ENCODE data around the gene DISC1.
"Not testable (repeated sequence)": the region's sequence is repeated elsewhere in the genome, so short reads cannot be mapped to it uniquely, and the experiment has no call there.

Gene DISC1

DNA sequence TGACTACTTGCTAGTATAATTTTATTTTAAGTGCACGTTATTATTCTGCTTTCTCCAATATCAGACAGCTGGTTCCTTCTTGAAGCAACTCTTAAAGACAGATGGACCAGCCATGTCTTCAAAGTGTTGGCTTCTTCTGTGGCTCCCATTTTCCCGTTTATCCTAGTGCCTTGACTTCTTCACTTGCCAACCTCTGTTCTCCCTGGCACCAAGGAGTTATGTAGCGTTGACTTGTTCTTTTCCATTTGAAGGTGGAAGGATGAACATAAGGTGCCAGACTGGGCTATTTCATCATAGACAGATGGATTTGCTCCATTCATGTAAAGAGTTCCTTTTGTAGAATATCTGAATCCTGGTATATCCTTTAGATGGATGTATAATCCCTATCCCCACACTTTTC, 260.6 kb downstream of the DISC1 start:
- no peak for DNase-seq (ENCODE audit: low read depth, low spot score)

DNA sequence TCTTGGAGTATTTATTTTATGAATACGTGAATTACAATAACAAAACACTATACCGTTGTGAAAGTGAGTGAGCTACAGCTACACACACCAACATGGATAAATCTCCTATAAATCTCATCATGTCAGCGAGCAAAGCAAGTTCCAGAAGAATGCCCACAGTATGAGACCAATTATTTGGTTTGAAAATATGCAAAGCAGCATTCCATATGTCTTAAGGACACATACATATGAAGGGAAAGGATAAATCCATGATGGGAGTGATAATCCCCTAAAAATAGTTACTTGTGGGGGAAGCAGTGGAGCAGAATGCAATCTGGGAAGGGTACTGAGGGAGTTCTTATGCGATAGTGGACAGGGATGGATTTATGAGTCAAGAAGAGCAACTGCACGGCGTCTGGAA, 261.3 kb downstream of the DISC1 start:
- DNase-seq (ENCODE audit: low read depth, low spot score): no peak

DNA sequence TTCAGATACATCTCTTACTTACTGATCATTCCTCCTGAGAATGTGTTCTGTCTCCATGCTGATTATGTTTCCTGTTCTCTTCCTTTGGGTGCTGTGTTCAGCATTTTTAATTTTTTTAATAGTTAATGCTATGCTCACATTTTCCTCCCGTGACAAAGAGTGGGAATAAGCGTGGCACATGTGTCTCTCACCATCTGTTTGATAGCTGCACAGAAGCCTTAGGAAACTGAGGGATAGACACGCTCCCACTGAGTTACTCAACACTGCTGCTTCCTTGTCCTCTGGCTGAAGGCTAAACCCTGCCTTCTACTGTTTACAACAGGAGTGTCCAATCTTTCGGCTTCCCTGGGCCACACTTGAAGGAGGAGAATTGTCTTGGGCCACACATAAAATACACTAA, 264.2 kb downstream of the DISC1 start:
- no peak for DNase-seq (ENCODE audit: low read depth, low spot score)

DNA sequence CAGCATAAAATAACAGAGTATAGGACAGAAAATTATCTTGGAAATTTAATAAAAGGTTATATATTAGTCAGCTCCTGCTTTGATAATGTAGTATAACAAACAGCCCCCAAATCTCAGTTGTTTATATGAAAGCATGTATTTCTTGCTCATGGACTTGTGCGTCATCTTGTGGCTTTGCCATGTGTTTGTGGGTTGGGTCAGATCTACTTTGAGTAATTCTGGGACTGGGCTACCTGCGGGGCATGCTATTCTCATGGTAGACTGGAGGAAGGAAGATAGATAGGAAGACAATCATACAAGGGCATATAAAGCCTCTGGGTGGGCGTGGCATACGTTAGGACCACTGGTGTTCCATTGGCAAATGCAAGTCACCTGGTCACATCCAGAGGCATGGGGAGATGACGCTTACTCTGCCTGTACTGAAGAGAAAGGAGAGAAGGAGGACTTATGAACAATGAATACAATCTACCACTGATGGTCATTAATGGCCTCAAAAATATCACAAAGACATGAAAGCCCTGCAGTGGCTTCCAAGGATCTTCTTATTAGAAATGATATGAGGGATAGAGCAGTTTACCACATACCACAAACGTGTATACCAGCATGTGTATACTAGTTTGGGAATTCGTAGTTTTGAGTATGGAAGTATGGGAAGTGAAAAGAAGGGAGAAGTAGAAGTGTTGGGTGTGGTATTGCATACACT, 267.0 kb downstream of the DISC1 start:
- DNase-seq (ENCODE audit: low read depth, low spot score): no peak

DNA sequence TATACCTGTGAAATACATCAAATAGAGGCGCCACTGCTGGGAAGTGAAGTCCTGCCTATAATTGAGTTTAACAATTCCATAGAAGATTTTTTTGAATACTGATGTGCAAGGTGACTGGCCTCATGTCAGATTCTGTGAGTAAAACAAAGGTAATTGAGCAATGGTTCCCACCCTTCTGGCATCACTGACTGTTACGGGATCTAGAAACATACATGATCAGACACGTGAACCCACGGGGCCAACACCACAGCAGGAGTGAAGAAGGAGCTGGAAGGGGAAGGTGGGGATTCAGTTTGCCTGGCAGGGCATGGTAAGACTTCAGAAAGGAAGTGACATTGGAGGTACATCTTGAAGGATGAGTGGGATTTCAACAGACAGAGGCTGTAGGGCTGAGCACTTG, 270.2 kb downstream of the DISC1 start:
- no peak for DNase-seq (ENCODE audit: low read depth, low spot score)

DNA sequence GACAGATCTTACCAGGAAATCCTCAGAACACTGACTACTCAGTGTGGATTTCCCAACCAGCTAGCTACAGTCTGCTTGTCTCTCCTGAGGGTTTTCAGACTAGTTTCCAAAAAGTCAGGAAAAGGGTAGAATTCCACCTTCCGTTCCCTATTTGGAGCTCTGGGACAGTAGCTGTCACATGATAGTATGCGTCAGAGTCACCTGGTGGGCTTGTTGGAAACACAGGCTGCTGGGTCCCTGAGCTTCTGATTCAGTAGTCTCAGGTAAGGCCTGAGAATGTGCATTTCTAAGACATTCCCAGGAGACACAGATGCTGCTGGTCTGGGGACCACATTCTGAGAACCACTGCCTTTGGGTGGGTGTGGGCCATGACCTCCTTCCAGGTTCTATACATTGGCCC, 272.5 kb downstream of the DISC1 start:
- no peak for DNase-seq (ENCODE audit: low read depth, low spot score)

DNA sequence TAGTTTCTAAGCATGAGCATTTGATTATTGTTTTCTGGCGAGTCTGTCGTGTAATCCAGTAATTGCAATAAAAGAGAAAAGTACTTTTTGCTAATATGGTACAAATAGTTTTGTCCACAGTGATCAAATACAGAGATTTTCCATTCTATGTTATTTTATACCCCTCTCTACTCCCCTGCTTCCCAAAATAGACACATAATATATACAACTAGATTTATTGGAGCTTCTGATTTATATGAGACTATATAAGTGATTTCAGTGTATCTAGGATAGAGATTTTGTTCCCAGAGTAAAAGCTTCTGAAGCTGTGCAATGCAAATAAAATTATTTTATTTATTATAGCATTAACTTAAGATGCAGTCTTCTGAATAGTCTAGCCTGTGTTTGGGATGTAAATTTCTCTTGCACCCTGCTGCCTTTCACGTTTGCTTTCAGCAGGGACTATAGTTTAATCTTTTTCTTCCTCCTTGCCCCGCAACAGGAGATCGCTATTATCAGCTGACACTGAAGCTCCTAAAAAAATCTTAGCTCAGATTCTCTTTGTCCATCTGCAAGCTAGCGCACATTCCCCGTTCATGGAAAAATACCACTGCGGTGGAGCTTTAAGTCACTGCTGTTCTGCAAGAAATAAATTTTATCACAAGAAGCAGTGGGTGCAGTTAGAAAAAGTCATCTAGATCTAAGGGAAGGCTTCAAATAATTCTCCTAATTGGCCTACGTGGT, 273.3 kb downstream of the DISC1 start:
- DNase-seq (ENCODE audit: low read depth, low spot score): no peak

DNA sequence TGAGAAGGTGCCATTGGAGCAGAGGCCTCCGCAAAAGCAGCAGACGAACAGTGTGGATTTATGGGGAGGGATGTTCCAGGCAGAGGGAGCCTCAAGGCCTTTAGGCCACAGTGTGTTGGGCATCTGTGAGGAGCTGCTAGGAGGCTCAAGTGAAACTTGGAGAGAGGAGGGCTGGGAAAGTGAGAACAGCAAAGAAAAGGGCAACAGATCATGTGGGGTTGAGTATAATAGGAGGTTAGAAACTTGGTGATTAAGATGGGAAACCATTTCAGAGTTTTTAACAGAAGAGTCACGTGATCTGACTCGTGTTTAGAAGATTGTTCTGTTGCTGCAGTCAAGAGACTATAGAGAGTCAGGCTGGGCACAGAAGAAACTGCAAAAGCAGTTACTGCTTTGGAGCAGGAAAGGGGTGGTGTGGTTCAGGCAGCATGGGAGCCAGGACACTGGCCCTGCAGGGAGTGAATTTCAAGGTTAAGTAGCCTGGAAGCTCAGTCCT, 277.0 kb downstream of the DISC1 start:
- DNase-seq (ENCODE audit: low read depth, low spot score): no peak

DNA sequence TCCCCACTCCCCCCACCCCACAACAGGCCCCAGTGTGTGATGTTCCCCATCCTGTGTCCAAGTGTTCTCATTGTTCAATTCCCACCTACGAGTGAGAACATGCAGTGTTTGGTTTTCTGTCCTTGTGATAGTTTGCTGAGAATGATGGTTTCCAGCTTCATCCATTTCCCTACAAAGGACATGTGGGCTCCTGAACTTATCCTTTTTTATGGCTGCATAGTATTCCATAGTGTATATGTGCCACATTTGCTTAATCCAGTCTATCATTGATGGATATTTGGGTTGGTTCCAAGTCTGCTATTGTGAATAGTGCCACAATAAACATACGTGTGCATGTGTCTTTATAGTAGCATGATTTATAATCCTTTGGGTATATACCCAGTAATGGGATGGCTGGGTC, 280.7 kb downstream of the DISC1 start:
- DNase-seq (ENCODE audit: low read depth, low spot score): not testable (repeated sequence)

DNA sequence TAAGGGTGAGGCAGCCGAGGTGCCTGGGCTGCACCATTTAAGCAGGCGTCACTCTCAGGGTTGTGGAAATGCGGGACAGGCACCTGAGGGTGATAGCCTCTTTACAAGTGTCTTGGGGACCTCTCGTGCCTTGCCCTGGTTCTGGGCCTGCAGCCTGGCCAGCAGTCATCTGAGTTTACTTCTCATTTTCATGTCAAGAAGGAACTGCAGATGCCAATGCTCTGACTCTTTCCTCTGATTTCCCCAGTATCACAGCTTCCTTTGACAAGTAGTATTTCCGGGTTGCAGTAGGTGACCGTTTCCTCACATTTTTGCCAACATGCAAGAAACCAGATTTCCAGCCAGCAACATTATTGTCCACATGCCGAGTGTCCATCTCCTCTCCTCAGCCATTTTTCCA, 286.9 kb downstream of the DISC1 start:
- DNase-seq (ENCODE audit: low read depth, low spot score): no peak

DNA sequence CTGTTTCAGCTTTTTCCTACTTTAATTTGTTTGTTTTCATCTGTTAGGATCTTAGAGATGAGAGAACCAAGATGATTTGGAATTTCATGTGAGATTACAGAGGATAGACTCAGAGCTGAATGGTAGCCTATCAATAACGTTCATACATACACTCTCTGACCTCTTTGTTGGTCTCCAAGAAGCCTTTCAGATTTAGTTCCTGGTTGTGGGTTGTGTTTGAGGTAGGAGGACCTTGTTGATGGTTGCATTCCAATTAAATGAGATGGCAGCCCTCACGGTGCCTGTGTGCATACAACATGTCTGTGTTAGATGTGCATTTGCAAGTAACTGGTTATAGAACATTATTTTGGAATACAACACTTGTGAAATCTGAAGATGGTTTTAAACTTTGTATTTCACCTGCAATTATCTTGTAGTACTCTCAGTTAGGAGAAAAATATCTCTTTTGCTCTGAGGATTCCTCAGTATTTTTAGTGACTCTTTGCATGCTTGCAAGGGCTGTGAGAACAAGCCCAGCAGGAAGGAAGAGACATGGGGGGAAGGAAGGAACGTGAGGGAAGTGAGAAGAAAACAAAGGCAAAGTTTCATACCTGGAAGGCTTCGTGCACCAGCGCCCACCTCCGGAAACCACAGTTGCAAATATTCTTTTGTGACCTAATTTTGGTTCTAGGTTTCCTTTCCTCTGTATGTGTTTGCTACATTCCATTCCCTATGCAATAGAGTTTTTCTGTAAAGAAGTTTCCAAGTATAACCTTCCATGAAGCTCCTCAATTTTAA, 291.8 kb downstream of the DISC1 start:
- DNase-seq (ENCODE audit: low read depth, low spot score): no peak

DNA sequence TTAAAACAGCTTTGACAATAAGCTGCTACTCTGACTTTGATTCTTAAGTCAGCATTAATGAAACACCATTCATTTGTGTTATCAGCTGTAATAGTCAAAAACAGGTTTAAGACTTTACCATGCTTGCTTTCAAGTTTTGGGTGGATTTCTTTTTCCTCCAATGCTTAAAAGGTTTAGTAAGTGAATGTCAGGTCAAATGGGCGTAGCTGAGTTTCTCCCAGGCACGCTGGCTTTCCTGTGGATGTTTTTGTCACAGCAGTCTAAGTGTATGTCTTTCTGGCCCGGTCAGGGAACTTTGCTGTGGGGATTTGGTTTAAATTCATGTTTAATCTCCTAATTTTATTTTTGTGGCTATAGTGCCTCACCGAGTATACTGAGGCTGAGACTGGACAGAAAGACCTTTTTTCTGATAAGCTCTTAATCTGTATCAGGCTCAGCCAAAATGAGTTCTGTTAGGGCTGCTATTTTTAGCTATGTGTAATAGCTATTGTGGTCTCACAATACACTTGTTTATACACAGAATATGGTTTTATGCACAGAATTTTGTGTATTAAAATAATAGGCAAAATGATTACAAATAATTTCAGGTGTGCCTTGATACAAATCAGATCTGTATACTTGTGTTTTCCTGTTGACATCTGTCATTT, 292.8 kb downstream of the DISC1 start:
- no peak for DNase-seq (ENCODE audit: low read depth, low spot score)

DNA sequence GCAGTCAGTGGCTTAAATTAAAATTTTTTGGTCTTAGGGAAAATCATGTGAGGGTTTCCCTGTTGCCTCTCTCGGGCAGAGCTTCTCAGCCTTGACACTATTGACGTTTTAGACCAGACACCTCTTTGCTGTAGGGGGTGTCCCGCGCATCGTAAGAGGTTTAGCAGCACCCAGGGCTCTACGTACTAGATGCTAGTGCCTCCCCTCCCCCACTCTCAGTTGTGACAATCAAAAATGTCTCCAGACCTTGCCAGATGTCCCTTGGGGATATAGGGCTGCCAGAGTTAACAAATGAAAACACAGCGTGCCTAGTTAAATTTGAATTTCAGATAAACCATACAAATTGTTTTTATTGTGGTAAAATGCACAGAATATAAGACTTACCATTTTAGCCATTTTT, 293.3 kb downstream of the DISC1 start:
- no peak for DNase-seq (ENCODE audit: low read depth, low spot score)

DNA sequence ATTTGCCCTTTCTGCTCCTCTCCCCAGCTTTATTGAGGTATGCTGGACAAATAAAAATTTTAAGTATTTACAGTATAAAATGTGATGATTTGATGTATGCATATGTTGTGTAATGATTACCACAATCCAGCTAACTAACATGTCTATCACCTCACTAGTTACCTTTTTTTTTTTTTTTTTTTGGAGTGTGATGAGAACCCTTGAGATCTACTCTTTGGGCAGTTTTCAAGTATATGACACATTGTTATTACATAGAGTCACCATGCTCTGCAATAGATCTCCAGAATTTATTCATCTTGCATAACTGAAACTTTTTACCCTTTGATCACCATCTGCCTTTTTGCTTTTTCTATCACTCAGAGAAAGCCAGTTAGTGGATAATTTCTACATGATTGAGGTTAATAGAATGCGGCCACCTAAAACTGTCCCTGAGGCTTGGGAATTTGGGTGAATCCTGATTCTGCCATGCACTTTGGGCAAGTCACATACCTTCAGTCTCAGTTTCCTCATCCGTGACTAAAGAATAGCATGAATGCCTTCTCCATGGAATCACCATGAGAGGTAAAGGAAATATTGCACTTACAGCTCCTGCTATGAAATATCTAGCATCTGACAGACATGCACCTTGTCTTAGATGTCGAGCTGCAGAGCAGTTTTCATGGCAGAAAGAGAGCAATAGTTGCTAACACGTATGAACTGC, 295.2 kb downstream of the DISC1 start:
- DNase-seq (ENCODE audit: low read depth, low spot score): no peak

DNA sequence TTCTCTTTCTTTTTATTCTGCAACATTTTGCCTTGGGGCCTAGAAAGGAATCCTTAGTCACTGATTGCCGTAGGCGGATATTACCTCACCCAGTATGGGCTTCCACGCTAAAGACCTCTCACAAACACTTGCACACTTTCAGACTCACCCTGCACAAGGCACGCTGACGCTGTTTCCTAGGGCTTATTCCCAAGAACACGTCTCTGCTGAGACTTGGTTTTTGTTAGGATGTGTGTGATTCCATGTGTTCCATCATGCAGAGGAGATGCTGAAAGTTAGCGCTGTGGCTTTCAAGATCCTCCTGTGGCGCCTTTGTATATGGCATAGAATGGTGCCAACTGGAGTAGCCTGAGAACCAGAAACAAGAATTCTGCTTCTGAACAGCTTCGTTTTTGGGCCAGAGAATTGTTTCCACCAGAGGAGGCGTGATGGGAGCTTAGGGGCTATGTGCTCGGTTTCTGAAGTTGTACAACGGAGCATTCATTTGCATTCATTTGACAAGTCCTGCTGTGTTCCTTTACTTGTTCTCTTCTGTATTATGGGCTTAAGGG, 297.0 kb downstream of the DISC1 start:
- no peak for DNase-seq (ENCODE audit: low read depth, low spot score)

DNA sequence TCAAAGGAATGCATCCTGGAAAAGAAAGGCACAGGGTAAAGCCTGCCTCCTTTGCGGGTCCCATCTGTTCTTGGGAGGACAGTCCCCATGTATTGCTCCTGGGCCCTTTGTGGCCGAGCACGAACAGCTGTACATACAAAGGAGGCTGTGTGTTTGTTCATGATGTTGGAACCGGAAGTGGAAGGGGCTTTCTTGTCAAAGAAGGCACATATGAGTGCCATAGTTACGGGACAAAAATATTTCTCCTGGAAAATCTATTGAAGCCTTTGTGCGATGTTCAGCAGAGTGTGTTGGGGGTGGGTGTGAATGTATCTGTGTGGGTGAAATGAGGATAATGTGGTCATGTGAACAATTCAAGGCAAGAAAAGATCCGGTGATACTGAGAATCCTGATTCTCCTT, 297.6 kb downstream of the DISC1 start:
- no peak for DNase-seq (ENCODE audit: low read depth, low spot score)

DNA sequence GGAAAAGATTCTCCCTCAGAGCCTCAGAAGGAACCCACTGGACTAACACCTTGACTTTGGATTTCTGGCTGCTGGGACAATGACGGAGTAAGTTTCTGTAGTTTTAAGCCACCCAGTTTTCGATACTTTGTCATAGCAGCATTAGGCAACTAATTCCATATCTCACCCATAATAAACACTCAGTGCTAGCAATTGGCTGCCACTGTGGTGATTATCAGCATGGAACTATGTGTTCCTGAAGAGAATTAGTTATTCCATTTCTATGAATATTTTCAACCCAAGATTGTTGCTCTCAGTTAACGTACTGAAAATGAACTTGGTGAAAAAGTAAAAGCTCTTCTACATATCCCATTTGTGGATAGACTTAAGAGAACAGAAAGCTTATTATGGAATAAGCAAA, 299.3 kb downstream of the DISC1 start:
- DNase-seq (ENCODE audit: low read depth, low spot score): no peak

DNA sequence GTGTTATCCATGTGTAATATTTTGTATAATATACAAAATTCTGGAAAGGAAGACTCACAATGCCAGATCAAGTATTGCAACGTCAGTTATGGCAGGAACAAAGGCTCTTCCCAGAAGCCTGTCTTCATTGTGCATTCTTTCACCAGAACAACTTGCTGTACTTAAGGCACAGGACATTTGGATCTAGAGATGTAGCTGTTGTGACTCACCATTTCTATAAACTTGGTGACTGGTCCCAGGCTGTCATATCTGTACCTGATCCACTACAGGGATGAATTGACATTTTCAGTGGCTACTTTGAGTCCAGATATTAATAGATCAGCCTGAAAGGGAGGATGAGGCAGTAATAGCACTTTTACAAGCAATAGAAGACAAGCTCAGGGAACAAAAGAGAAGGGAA, 299.8 kb downstream of the DISC1 start:
- DNase-seq (ENCODE audit: low read depth, low spot score): no peak

DNA sequence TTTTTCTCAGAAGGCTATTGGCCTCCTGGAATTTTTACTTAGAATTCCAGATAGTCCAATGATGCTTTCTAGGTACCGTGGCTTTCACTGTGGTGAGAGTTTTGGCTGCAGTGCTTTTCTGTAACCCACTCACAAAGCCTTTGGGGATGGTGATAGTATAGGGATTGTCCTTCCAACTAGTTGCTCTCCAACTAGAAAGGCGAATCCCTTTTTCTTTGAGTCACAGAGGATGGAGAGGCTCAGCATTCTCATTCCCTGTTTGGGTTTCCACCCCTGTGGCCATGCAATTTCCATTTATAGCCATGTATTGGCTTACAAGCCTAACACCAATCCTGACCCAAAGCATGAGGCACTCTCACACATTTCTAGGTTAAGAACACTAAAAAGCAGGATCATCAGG, 300.3 kb downstream of the DISC1 start:
- DNase-seq (ENCODE audit: low read depth, low spot score): no peak

DNA sequence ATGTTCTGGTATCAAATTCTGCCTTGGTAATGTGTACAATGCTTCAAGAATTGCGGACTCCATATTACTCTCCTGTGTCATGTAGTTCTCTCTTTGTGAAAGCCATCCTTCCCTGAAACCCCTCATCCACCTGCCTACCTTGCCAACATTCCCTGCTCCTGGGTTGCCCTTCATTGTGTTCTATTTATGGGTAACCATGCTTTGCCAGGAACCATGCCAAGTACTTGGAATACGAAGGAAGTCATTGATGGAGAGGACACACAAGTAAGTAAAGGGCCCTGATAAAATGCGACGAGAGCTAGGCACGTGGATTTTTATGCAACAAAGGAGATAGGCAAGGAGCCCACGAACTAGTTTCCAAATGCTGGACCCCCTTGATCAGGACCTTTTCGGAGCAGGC, 300.8 kb downstream of the DISC1 start:
- DNase-seq (ENCODE audit: low read depth, low spot score): no peak

DNA sequence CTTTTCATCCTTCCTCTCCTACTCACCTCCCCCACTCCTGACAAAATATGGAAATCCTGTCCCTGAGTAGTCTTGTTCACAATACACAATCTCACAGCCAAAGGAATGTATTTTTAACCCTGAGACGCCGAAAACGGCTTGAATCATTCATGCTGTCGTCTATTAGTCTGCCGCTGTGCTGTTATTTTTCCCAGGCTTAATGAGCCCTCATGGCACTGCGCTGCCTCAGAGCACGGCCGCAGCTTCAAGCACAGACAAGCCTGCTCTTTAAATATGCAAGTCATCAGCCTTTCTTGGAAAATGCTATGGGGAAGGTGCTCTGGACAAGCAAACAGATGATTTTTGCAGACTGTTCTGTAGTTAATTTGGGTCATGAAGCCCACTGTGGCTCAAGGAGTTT, 302.7 kb downstream of the DISC1 start:
- no peak for DNase-seq (ENCODE audit: low read depth, low spot score)
